ENCODE measurements around the gene SVOPL.

DNA sequence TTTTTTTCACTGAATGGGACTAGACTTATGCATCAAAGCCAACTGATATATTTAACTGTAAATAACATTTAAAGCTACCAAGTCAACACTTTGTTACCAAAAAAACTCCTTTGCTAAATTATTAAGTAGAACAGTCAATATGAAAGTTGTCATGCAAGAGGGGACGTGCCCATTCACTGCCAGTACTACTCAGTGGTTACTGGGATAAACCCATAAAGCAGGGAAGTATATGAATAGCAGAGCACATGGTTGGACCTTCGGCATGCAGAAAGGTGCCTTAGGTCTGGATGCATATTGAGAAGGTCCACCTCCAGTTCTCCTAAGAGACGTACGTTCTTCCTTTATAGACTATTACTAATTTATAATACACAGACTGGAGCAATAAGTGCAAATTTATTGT, 120.1 kb downstream of the SVOPL start:
- TF ChIP-seq CTCF (IDR thresholded peaks at IDR 0.05) = no peak
- TF ChIP-seq POLR2A (IDR thresholded peaks at IDR 0.05) = no peak

Data from uterus (tissue), 2 donors.